WTC11 (cell line): ENCODE measurements around the gene UGT1A3. TPM values are rescaled to one million over a fixed set of nuclear protein-coding genes. Genes with fewer than 3 reads are reported as not detected.

Experiments used
- ATAC-seq: fragments of 200-7000 bp; cut with Tn5 transposase; 2 replicates; pipeline ENCODE4 v1.10.0; 2021; ENCODE audit warnings: mild to moderate bottlenecking, moderate library complexity
- CTCF ChIA-PET: fragments of 300-600 bp; sonication (Branson Sonifier 250); formaldehyde crosslinking; loops from one replicate; lab custom pipeline; 2021; ENCODE audit warnings: antibody characterized with exemption; lab: Charles Lee
- POLR2A ChIA-PET: fragments of 350-600 bp; sonication (Branson Sonifier 250); formaldehyde crosslinking; loops from one replicate; lab custom pipeline; 2021; ENCODE audit warnings: antibody characterized with exemption; lab: Charles Lee
- DNase-seq: peaks from one replicate; pipeline ENCODE4 v3.0.0; 2021; ENCODE audit warnings: low spot score
- H3K27ac Mint-ChIP-seq: 2 replicates; pipeline ENCODE4 v1.8.0; 2021; ENCODE audit warnings: mixed read lengths
- H3K27me3 Mint-ChIP-seq: 2 replicates; pipeline ENCODE4 v1.8.0; 2021; ENCODE audit warnings: low read depth, mild to moderate bottlenecking, moderate library complexity, mixed read lengths
- H3K36me3 Mint-ChIP-seq: 2 replicates; pipeline ENCODE4 v1.8.0; 2021; ENCODE audit warnings: mixed read lengths
- H3K4me1 Mint-ChIP-seq: 2 replicates; pipeline ENCODE4 v1.8.0; 2022; ENCODE audit warnings: mixed read lengths
- H3K4me3 Mint-ChIP-seq: 2 replicates; pipeline ENCODE4 v1.8.0; 2021; ENCODE audit warnings: mild to moderate bottlenecking, moderate library complexity, mixed read lengths
- H3K9me3 Mint-ChIP-seq: 2 replicates; pipeline ENCODE4 v1.8.0; 2021; ENCODE audit warnings: mixed read lengths
- ATF1 ChIP-seq: sonication (generic); formaldehyde crosslinking; IDR thresholded peaks from 2 replicates; pipeline ENCODE4 v1.8.1; 2023; ENCODE audit warnings: mild to moderate bottlenecking, moderate library complexity, missing genetic modification reagents
- CREM ChIP-seq: sonication (generic); formaldehyde crosslinking; IDR thresholded peaks from 2 replicates; pipeline ENCODE4 v1.8.1; 2022; ENCODE audit warnings: mild to moderate bottlenecking, missing genetic modification reagents, moderate library complexity
- CTCF ChIP-seq: fragments of 200-600 bp; IDR thresholded peaks from 2 replicates; pipeline ENCODE4 v1.8.0; 2022; ENCODE audit warnings: antibody characterized with exemption
- E2F1 ChIP-seq: sonication (generic); formaldehyde crosslinking; IDR thresholded peaks from 2 replicates; pipeline ENCODE4 v1.8.0; 2022; ENCODE audit warnings: mild to moderate bottlenecking, missing genetic modification reagents
- ESRRA ChIP-seq: sonication (generic); formaldehyde crosslinking; IDR thresholded peaks from 2 replicates; pipeline ENCODE4 v1.8.1; 2022; ENCODE audit warnings: mild to moderate bottlenecking, missing genetic modification reagents, borderline replicate concordance
- FOXK1 ChIP-seq: sonication (generic); formaldehyde crosslinking; IDR thresholded peaks from 2 replicates; pipeline ENCODE4 v1.8.0; 2022; ENCODE audit warnings: mild to moderate bottlenecking, moderate library complexity, missing genetic modification reagents
- FOXP4 ChIP-seq: sonication (generic); formaldehyde crosslinking; IDR thresholded peaks from 2 replicates; pipeline ENCODE4 v1.8.0; 2022; ENCODE audit warnings: mild to moderate bottlenecking, missing genetic modification reagents
- IRF2 ChIP-seq: sonication (generic); formaldehyde crosslinking; IDR thresholded peaks from 2 replicates; pipeline ENCODE4 v1.8.0; 2022; ENCODE audit warnings: low read depth, missing genetic modification reagents, borderline replicate concordance
- JUN ChIP-seq: sonication (generic); formaldehyde crosslinking; IDR thresholded peaks from 2 replicates; pipeline ENCODE4 v1.8.0; 2023; ENCODE audit warnings: mild to moderate bottlenecking, missing genetic modification reagents
- NFATC4 ChIP-seq: fragments of 250-450 bp; sonication (Bioruptor Pico); IDR thresholded peaks from 2 replicates; pipeline ENCODE4 v1.9.0; 2021; ENCODE audit warnings: mild to moderate bottlenecking
- NR2C2 ChIP-seq: sonication (generic); formaldehyde crosslinking; IDR thresholded peaks from 2 replicates; pipeline ENCODE4 v1.8.0; 2022; ENCODE audit warnings: mild to moderate bottlenecking, missing genetic modification reagents
- NR3C1 ChIP-seq: sonication (generic); formaldehyde crosslinking; conservative IDR thresholded peaks from 2 replicates; pipeline ENCODE4 v1.8.1; 2023; ENCODE audit warnings: low read depth, mild to moderate bottlenecking, missing genetic modification reagents
- OVOL2 ChIP-seq: fragments of 250-450 bp; sonication (Bioruptor Pico); IDR thresholded peaks from 2 replicates; pipeline ENCODE4 v1.9.0; 2021; ENCODE audit warnings: mild to moderate bottlenecking, borderline replicate concordance
- RELA ChIP-seq: sonication (generic); formaldehyde crosslinking; IDR thresholded peaks from 2 replicates; pipeline ENCODE4 v1.8.1; 2022; ENCODE audit warnings: missing genetic modification reagents, mild to moderate bottlenecking, borderline replicate concordance
- RORB ChIP-seq: fragments of 250-450 bp; sonication (Bioruptor Pico); IDR thresholded peaks from 2 replicates; pipeline ENCODE4 v1.9.0; 2021; ENCODE audit warnings: mild to moderate bottlenecking
- STAT6 ChIP-seq: sonication (generic); formaldehyde crosslinking; conservative IDR thresholded peaks from 2 replicates; pipeline ENCODE4 v1.8.1; 2023; ENCODE audit warnings: mild to moderate bottlenecking, low read depth, missing genetic modification reagents, moderate library complexity
- TP53 ChIP-seq: sonication (generic); formaldehyde crosslinking; IDR thresholded peaks from 2 replicates; pipeline ENCODE4 v1.8.1; 2023; ENCODE audit warnings: mild to moderate bottlenecking, missing genetic modification reagents
- ZBTB21 ChIP-seq: sonication (generic); formaldehyde crosslinking; IDR thresholded peaks from 2 replicates; pipeline ENCODE4 v1.8.1; 2023; ENCODE audit warnings: mild to moderate bottlenecking, missing genetic modification reagents, borderline replicate concordance
- ZNF281 ChIP-seq: sonication (generic); formaldehyde crosslinking; IDR thresholded peaks from 2 replicates; pipeline ENCODE4 v1.8.0; 2023; ENCODE audit warnings: mild to moderate bottlenecking, missing genetic modification reagents
- ZNF317 ChIP-seq: sonication (generic); formaldehyde crosslinking; IDR thresholded peaks from 2 replicates; pipeline ENCODE4 v1.8.1; 2023; ENCODE audit warnings: low read depth, mild to moderate bottlenecking, moderate library complexity, missing genetic modification reagents, borderline replicate concordance
- total RNA-seq: library from RNA; stranded (reverse); gene quantifications from 3 replicates; pipeline ENCODE4 v1.2.3, GENCODE V29; 2021

The UGT1A3 gene
- total RNA-seq, 1 experiment from 2014 or later = not detected

GRCh38 chr2:233769260-233769659, 40.4 kb downstream of the UGT1A3 start:
- H3K27me3 Mint-ChIP-seq = peaks cover 2% of the 10 kb centered on the region; the same call in 1 of the 2 replicates
- peaks cover 11% of the 10 kb centered on the region for H3K9me3 Mint-ChIP-seq
- ATAC-seq = no peak
- TF ChIP-seq CREM (no peak), TP53 (CRISPR knock-in tag) (no peak), ATF1 (CRISPR knock-in tag) (no peak), JUN (CRISPR knock-in tag) (no peak), NR2C2 (CRISPR knock-in tag) (no peak), NFATC4 (CRISPR knock-in tag) (no peak), STAT6 (no peak), NR3C1 (CRISPR knock-in tag) (no peak), RORB (no peak), FOXP4 (CRISPR knock-in tag) (no peak), IRF2 (no peak), ZNF317 (CRISPR knock-in tag) (no peak), E2F1 (CRISPR knock-in tag) (no peak), ZNF281 (CRISPR knock-in tag) (no peak), FOXK1 (CRISPR knock-in tag) (no peak), RELA (no peak), ESRRA (CRISPR knock-in tag) (no peak), CTCF (no peak), OVOL2 (CRISPR knock-in tag) (no peak), ZBTB21 (CRISPR knock-in tag) (no peak)
- TF ChIP-seq, all 79 proteins: peak for 0
- ChIA-PET CTCF (no interaction called here), POLR2A (no interaction called here)
- Mint-ChIP-seq H3K4me1 (peaks cover 3% of the 10 kb centered on the region), H3K27ac (no peak overlapping the region), H3K36me3 (no peaks in the 10 kb centered on the region), H3K4me3 (no peak overlapping the region)
- DNase-seq = no peak
